HG03066 (cell line): ENCODE data around the gene LMO4.

ENCODE experiments used
- ATAC-seq: cut with Tn5 transposase; IDR thresholded peaks from one replicate; pipeline ENCODE4 v1.9.1; 2021; ENCODE audit warnings: low read depth; ENCODE audit not compliant: unreplicated experiment

The LMO4 gene

GRCh38 chr1:87327376-87328271 is 1.1 kb upstream of the LMO4 start:
- ATAC-seq: no peak

DNA sequence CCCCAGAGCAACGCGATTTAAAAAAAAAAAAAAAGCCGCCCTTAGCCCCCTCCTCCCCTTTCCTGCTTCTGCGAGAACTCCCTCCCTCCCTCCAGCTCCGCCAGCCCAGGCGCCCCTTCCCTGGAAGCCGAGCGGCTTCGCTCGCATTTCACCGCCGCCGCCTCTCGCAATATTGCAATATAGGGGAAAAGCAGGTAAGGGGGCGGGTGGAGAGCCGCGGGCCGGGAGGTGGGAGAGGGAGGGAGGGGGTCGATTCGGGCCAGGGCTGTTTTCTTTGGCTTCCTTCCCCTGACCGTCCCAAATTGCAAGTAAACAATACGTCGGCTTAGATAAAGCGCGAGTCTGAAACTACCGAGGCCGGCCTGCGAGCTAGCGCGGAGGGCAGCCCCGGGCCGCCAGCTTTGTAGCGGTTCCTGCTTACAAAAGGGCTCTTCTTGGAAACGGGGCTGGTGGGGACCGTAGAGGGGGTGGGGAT is 408 bp downstream of the LMO4 start:
- ATAC-seq: no peak

DNA sequence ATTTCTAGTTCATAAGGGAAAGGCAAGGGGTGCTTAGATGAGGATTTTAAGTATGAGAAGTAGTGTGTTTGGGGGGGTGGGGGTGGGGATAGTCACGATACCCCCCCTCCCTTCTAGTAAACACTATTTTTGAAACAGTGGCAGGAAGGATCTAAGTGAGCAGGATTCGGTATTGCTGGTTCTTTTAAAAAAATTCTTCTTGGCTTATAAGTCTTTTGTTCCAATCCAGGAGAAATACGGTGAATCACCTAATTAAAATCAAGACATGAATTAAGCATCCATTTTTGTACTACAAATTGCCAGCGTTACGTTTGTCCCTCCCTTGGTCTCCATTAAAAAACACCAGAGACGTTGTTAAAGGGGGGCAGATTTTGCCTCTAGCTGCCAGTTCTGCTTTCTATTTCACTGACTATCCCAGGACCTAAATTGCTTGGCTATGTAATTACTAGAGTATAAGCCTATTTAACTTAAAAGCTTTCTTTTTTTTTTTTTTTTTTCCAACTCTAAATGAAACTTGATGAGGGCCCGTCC is 911 bp downstream of the LMO4 start:
- no peak for ATAC-seq

DNA sequence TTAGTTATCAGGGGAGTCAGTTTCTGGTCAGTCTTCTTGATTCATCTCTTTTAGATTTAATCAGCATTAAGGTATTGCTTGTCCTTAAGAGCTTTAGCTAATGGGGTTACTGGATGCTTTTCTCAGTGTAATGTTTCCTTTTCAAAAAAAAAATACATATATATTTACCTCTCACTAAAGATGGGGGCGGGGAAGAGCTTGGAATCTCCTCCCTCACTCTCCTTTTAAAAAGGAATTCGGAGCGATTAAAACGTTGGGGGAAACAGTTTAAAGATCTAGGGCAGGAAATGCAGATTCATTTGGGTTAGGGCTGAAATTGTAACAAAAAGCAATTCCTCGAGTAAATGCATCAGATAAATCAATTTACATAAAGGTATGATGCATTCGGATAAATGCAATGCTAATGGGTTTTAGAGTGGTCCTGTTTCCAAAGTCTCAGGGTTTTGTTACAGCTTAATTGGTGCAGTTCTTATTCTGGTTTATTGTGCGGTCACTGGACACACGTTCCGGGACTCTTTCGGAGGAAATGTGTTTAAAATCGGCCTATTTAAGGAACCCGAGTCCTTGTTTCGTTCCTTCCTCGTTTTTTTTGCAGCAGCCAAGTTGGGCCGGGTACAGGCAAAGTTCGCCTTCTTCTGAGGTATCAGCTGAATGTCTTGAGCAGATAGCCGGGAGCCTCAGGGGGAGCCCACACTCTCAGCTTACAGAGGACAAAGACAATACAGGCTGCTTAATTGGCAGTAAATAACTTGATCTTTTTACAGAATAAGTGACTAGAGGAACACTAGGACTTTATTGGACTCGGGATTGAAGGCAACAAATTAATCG is 1.6 kb downstream of the LMO4 start:
- no peak for ATAC-seq

GRCh38 chr1:87330885-87331364 is 2.2 kb downstream of the LMO4 start:
- no peak for ATAC-seq

GRCh38 chr1:87331365-87332241 is 2.9 kb downstream of the LMO4 start:
- ATAC-seq: peak; percentile 19

GRCh38 chr1:87333692-87334347 is 5.1 kb downstream of the LMO4 start:
- ATAC-seq: peak; percentile 17

DNA sequence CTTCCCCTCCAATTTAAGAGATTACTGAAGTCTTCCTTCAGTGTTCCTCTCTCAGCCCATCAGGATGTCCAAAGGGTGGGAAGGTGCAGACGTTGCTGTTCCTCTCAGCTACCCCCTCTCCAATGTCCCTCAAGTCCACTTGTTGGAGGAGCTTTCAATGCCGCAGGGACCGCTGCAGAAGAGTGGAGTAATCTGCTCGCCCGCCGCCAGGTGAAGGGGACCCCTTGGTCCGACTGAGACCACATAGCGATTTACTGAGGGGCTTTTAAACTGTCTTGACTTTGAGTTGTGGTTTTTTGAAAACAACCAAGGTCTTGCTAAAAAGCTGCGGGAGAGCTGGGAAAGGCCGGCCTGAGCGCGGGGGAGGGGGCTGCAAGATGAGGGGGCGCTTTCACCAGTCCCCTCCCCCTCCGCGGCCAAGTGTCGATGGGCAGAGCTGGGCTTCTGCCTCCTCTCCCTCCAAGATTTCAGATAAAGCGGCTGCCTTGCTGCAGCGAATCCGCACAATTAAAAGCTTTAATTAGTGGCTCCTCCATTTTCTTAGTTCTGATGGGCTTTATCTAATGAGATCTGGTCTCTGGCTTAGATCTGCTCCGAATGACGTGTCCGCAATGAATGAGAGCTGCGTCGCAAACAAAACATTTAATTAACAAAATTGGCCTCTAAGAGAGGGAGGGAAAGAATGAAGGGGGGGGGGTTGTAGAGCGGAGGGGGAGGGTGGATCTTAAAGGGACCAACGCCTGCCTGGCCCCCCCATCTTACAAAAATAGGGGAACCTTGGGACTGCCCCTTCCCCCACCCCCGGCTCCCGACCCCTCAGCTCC is 5.9 kb downstream of the LMO4 start:
- peak; percentile 1 for ATAC-seq

- peak; percentile 43 for ATAC-seq
Observed at GRCh38 chr1:87335175-87335884, 6.7 kb downstream of the LMO4 start.

DNA sequence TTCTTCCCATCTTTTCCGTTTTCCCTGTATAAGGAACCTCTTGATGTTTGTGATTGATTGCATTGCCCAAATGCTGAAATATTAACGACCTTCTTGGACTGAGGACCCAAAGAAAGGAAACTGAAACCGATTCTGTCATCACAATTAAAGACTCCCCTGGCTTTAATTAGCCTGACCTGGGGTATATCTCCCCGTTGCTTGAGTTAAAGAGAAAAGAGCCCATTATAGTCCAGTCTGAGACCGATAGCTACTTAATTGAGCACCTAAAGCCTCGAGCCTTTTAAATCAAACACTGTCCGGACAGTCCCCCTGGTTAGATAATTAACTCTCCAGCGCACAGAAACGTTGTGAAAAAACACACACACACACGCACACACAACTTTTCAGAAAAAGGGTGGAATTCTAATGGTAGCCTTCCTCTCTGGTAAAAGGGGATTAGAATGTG is 8.0 kb downstream of the LMO4 start:
- no peak for ATAC-seq

- no peak for ATAC-seq
Observed at GRCh38 chr1:87337606-87338005, 8.9 kb downstream of the LMO4 start.

DNA sequence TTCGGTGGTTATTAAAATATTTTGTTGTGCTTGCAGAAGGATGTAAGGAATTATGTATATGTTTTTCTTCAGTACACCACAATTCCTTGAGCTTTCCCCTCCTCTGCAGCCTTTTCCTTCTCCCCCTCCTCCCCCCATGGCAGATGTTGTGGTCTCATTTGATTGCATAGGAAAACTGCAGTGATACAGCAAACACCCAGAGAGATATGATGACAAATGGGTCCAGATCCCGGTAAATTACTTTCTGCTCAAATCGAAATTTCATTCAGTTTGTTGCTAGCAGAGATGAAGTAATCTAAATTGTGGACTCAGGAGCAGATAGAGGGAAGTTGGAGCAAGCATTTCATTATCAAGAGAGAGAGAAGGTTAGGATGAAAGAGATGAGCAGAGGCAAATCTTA is 9.9 kb downstream of the LMO4 start:
- no peak for ATAC-seq

DNA sequence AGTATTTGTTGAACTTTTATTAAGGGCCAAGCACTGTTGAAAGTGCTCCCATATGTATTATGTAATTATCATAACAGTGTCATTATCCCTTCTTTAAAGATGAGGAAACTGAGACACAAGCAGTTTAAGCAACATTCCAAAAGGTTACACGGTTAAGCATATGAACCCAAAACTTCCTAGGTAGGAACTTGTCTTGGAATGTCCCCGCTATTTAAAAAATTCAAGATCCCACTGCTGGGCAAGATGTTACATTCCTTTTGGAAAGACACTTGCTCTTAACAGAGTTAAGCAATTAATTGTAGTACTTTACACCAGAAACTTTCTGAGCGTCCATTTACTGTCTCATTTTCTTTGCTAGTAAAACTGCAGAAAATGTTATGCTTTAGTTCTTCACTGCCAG is 15.6 kb downstream of the LMO4 start:
- no peak for ATAC-seq

- no peak for ATAC-seq
Observed at GRCh38 chr1:87346130-87346814, 17.6 kb downstream of the LMO4 start.

DNA sequence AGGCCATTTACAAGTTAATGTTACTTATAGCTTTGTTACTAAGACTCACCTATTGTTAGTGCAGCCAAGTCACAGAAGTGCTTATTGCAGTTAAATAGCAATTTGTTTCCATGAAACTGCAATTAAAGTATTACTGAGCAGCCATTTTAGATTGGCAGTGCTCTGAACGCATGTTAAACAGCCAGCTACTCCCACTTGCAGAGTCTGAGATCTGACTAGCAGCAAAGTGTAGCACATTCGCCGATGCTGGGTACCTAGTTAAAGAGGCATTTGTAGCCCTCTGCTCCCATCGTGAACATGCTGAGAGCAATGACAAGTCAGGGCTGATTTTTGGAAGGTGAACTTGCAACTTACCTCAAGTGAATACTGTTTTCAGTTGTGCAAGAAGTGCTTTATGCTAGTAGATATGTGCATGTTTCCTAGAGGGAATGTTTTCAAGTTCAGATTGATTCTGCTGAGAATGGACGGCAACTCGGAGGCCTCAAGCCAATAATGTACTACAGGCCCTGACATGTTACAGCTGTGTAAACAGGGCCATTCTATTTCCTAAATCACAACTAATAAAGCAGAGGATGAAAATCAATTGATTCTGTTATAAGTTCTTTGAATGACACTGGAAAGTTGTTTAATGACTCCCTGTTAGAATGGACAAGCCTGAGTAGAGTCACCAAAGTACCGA is 19.8 kb downstream of the LMO4 start:
- no peak for ATAC-seq

DNA sequence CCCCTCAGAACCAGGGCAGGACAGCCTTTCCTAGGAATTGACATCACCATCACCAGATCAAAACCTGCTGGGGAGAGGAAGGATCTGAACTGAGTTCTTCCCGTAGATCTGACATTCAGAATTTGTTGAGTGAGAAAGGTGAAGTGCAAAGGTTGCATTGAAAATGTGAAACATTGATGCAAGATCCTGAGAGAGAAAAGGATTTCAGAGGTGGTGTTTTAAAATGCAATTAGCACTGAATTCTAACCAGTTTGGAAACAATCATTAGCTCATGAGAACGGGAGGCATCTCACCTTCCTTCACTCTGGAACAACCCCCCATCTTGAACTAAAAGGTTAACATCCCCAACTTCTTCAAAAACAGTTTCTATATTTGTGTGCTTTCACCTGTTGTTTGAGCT is 20.4 kb downstream of the LMO4 start:
- no peak for ATAC-seq

DNA sequence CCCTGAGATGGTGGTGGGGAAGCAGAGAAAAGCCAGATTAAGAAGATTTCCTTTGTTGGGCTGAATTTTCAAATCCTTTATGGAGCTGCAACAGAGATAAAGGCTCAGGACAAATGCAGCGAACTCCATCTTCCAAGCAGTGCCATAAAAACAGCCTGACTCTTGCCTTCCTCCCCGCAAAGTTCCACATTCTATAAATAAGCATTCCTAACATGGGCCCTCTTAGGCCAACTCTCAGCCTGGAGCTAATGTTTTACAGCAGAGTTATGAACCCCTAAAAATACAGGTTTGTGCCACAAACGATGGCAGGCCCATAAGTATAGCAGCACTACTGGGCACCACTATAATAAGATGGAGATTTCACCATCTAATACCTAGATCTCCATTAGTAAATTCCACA is 27.2 kb downstream of the LMO4 start:
- no peak for ATAC-seq
